ENCODE measurements around the gene TMEM9. TPM values are rescaled to one million over a fixed set of nuclear protein-coding genes. Genes with fewer than 3 reads are reported as not detected.

TMEM9 gene
- total and polyA plus RNA-seq, 9 of the 15 experiments (the other 6 are each of a cell fraction or from before 2014, with no cell fraction given) = 30.4 to 107 (median 67.6) TPM

DNA sequence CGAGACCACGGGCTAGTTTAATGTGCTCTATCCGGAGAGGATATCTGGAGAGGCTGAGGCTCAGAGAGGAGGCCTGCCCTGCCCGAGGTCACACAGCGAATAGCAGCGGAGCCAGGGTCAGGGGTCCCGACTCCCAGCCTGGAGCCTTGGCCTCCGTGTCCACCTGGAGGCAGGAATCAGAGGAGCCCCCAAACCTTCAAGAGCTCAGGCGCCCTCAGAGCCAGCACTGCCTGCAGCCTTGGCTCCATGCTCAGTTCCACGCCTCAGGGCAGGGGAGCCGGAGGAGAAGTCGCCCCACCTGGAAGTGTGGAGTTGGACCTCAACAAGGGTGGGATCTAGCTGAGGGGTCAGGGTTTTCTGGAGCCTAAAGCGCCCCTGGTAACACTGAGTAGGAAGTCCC is 25.3 kb downstream of the TMEM9 start (continued):
- TF ChIP-seq, protein P1, sequence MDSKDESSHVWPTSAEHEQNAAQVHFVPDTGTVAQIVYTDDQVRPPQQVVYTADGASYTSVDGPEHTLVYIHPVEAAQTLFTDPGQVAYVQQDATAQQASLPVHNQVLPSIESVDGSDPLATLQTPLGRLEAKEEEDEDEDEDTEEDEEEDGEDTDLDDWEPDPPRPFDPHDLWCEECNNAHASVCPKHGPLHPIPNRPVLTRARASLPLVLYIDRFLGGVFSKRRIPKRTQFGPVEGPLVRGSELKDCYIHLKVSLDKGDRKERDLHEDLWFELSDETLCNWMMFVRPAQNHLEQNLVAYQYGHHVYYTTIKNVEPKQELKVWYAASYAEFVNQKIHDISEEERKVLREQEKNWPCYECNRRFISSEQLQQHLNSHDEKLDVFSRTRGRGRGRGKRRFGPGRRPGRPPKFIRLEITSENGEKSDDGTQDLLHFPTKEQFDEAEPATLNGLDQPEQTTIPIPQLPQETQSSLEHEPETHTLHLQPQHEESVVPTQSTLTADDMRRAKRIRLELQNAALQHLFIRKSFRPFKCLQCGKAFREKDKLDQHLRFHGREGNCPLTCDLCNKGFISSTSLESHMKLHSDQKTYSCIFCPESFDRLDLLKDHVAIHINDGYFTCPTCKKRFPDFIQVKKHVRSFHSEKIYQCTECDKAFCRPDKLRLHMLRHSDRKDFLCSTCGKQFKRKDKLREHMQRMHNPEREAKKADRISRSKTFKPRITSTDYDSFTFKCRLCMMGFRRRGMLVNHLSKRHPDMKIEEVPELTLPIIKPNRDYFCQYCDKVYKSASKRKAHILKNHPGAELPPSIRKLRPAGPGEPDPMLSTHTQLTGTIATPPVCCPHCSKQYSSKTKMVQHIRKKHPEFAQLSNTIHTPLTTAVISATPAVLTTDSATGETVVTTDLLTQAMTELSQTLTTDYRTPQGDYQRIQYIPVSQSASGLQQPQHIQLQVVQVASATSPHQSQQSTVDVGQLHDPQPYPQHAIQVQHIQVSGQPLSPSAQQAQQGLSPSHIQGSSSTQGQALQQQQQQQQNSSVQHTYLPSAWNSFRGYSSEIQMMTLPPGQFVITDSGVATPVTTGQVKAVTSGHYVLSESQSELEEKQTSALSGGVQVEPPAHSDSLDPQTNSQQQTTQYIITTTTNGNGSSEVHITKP (IDR thresholded peaks at IDR 0.05; ENCODE audit: partially characterized antibody) = no peak
- TF ChIP-seq SOX6 (IDR thresholded peaks at IDR 0.05) = no peak
- TF ChIP-seq NFIX (CRISPR knock-in tag; IDR thresholded peaks at IDR 0.05; ENCODE audit: low read depth) = no peak
- TF ChIP-seq NFRKB (IDR thresholded peaks at IDR 0.05; ENCODE audit: low read depth) = no peak
- TF ChIP-seq KAT2B (IDR thresholded peaks at IDR 0.05; ENCODE audit: low read depth, low read length) = no peak
- TF ChIP-seq RUNX1 (IDR thresholded peaks at IDR 0.05; ENCODE audit: low read depth) = no peak
- TF ChIP-seq ZNF146 (CRISPR knock-in tag; IDR thresholded peaks at IDR 0.05; ENCODE audit: unreplicated experiment) = no peak
- TF ChIP-seq ZNF785 (CRISPR knock-in tag; IDR thresholded peaks at IDR 0.05) = no peak
- no peak for TF ChIP-seq SRSF1 (IDR thresholded peaks at IDR 0.05; ENCODE audit: low read depth, low read length)

DNA sequence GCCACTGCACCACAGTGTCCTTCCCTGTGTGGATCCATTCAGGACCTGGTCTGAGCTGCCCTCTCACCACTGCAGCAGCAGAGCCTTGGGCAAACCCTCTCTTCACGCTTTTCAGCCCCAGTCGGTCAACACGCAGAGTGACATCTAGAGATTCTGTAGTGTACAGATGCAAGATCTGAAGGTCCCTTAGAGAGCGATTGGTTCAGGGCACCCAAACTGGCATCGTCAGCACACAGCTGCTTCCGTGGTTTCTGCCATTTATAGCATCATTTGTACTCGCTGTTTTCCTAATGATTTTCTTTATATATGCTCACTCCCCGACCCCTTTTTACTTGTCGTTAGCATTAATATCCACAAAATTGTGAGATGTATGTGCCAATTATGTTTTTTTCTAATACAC is 25.8 kb downstream of the TMEM9 start:
- H3K9ac ChIP-seq (ENCODE audit: insufficient read depth in 1 of 2, low read depth in 2 of 2, low read length in 2 of 2) = no peak overlapping the region
- ChIA-PET POLR2A (interaction anchor here (1.3 kb wide), 1 partner anchor 9 kb away, joined by 5 read pairs; no protein-coding TSS in a partner anchor), CTCF (ENCODE audit: low intra/inter-chr PET ratio) (no interaction called here)
- no peak overlapping the region for H2AFZ ChIP-seq (ENCODE audit: low read depth, low read length)
- peaks cover 51 to 63% of the 10 kb centered on the region in 2 experiments for H3K27me3 ChIP-seq (ENCODE audit: control insufficient read depth in 2 of 2, insufficient read depth in 2 of 2, low read length in 2 of 2)
- H3K4me1 ChIP-seq (replicated peaks in 1 of 2; ENCODE audit: control insufficient read depth in 2 of 2, insufficient read depth in 2 of 2, low read length in 2 of 2) = peaks cover 0 to 3% of the 10 kb centered on the region in 2 experiments; a peak in 2 of 5 replicates
- 15% methylated on average over 9 of the region's 9 CpGs for WGBS (ENCODE audit: insufficient coverage, low coverage, missing lambda C conversion rate)
- no peaks in the 10 kb centered on the region for H3K36me3 ChIP-seq (ENCODE audit: control insufficient read depth, insufficient read depth, low read length)
- BruUV-seq (replicated peaks) = no TSS peak
- peaks cover 13% of the 10 kb centered on the region for H4K20me1 ChIP-seq (replicated peaks; ENCODE audit: control insufficient read depth, insufficient read depth, low read length)
- no peak for DNase-seq (ENCODE audit: extremely low read depth in 1 of 4, low spot score in 3 of 4)
- intact Hi-C loops (cut with micrococcal nuclease) = no loop called here
- no peaks in the 10 kb centered on the region for H3K79me2 ChIP-seq (ENCODE audit: control insufficient read depth, insufficient read depth, low read length)
- no peaks in the 10 kb centered on the region for H3K9me3 ChIP-seq (replicated peaks; ENCODE audit: control insufficient read depth, insufficient read depth, low read depth, low read length)
- FAIRE-seq = no peak
- H3K9me1 ChIP-seq (ENCODE audit: control insufficient read depth, insufficient read depth, low read length) = no peaks in the 10 kb centered on the region
- no peak overlapping the region for H3K4me2 ChIP-seq (ENCODE audit: insufficient read depth, low read length)
- in situ Hi-C loops (cut with MboI) = no loop called here
- H3K27ac ChIP-seq (ENCODE audit: extremely low read depth, low read depth, low read length) = no peak overlapping the region
- ATAC-seq = no peak
- H3K4me3 ChIP-seq = no peak overlapping the region
- TF ChIP-seq, protein P2, sequence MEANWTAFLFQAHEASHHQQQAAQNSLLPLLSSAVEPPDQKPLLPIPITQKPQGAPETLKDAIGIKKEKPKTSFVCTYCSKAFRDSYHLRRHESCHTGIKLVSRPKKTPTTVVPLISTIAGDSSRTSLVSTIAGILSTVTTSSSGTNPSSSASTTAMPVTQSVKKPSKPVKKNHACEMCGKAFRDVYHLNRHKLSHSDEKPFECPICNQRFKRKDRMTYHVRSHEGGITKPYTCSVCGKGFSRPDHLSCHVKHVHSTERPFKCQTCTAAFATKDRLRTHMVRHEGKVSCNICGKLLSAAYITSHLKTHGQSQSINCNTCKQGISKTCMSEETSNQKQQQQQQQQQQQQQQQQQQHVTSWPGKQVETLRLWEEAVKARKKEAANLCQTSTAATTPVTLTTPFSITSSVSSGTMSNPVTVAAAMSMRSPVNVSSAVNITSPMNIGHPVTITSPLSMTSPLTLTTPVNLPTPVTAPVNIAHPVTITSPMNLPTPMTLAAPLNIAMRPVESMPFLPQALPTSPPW (CRISPR knock-in tag; IDR thresholded peaks at IDR 0.05) = no peak
- no peak for TF ChIP-seq ETV1 (tag; conservative IDR thresholded peaks at IDR 0.05; ENCODE audit: low read depth)
- no peak for TF ChIP-seq NRF1 (conservative IDR thresholded peaks at IDR 0.05 in 1 of 2, IDR thresholded peaks at IDR 0.05 in 1 of 2)
- TF ChIP-seq ZNF12 (CRISPR knock-in tag; IDR thresholded peaks at IDR 0.05) = no peak
- TF ChIP-seq ETV5 (CRISPR knock-in tag; IDR thresholded peaks at IDR 0.05; ENCODE audit: low read depth) = no peak
- no peak for TF ChIP-seq CEBPB (tag; IDR thresholded peaks at IDR 0.05)
- no peak for TF ChIP-seq DMBX1 (CRISPR knock-in tag; IDR thresholded peaks at IDR 0.05; ENCODE audit: borderline replicate concordance)
- no peak for TF ChIP-seq LEF1 (IDR thresholded peaks at IDR 0.05)

Measured in K562 (cell line).